GM21723 (cell line): Measurements from ENCODE around the gene PPA2.

Source experiments
- ATAC-seq: cut with Tn5 transposase; IDR thresholded peaks from one replicate; pipeline ENCODE4 v1.9.1; 2021; ENCODE audit warnings: mild to moderate bottlenecking, moderate library complexity; ENCODE audit not compliant: unreplicated experiment

The PPA2 gene

GRCh38 chr4:105327222-105327621, 146.6 kb downstream of the PPA2 start:
- ATAC-seq, result no peak
